GM06990 (cell line): ENCODE results near the gene STH.
"Not testable (repeated sequence)": the region's sequence is repeated elsewhere in the genome, so short reads cannot be mapped to it uniquely, and the experiment has no call there.

Experiments used
- DNase-seq: peaks from one replicate; pipeline ENCODE4 v3.0.0-alpha.2; 2011; ENCODE audit not compliant: insufficient read length; ENCODE audit errors: extremely low read depth
- H3K27me3 ChIP-seq: replicated peaks from 2 replicates; pipeline ENCODE4 v1.6.0; 2011; ENCODE audit warnings: low read length; ENCODE audit not compliant: control insufficient read depth, insufficient read depth
- H3K36me3 ChIP-seq: 2 replicates; pipeline ENCODE4 v1.5.1; 2011; ENCODE audit warnings: low read length; ENCODE audit not compliant: control insufficient read depth, insufficient read depth
- H3K4me3 ChIP-seq: replicated peaks from 2 replicates; pipeline ENCODE4 v1.5.1; 2011; ENCODE audit warnings: low read depth, mild to moderate bottlenecking, control low read depth, low read length
- CTCF ChIP-seq: IDR thresholded peaks from 2 replicates; pipeline ENCODE4 v1.5.1; 2011; ENCODE audit warnings: low read length, control low read depth, mild to moderate bottlenecking, inconsistent platforms; ENCODE audit not compliant: insufficient read depth, poor library complexity, severe bottlenecking

Gene STH

GRCh38 chr17:46013502-46014165 is 14.6 kb downstream of the STH start:
- H3K27me3 ChIP-seq: no peaks in the 10 kb centered on the region
- no peak for TF ChIP-seq CTCF
- no peaks in the 10 kb centered on the region for H3K36me3 ChIP-seq
- no peak for DNase-seq
- no peak overlapping the region for H3K4me3 ChIP-seq

GRCh38 chr17:46019408-46019925 is 20.4 kb downstream of the STH start:
- not testable (repeated sequence) for H3K36me3 ChIP-seq, H3K27me3 ChIP-seq, H3K4me3 ChIP-seq, DNase-seq

- H3K36me3 ChIP-seq: peaks cover 2% of the 10 kb centered on the region
- no peak for TF ChIP-seq CTCF
- no peaks in the 10 kb centered on the region for H3K27me3 ChIP-seq
- DNase-seq: no peak
- no peak overlapping the region for H3K4me3 ChIP-seq
These were observed 21.1 kb downstream of the STH start for GRCh38 chr17:46020023-46020761.

GRCh38 chr17:46020998-46021397 is 21.9 kb downstream of the STH start:
- Histone ChIP-seq H3K27me3 (no peaks in the 10 kb centered on the region), H3K4me3 (no peak overlapping the region), H3K36me3 (peaks cover 2% of the 10 kb centered on the region)
- no peak for DNase-seq
- no peak for TF ChIP-seq CTCF

- not testable (repeated sequence) for H3K4me3 ChIP-seq, H3K36me3 ChIP-seq, H3K27me3 ChIP-seq, DNase-seq
These were observed 24.3 kb downstream of the STH start for GRCh38 chr17:46023366-46023765.

- no peak for DNase-seq
- no peaks in the 10 kb centered on the region for H3K27me3 ChIP-seq
- H3K4me3 ChIP-seq: no peak overlapping the region
- H3K36me3 ChIP-seq: peaks cover 9% of the 10 kb centered on the region
- TF ChIP-seq CTCF: no peak
These were observed 24.8 kb downstream of the STH start for GRCh38 chr17:46023783-46024388.
